ENCODE measurements around the gene CIB4. TPM values are rescaled to one million over a fixed set of nuclear protein-coding genes. Genes with fewer than 3 reads are reported as not detected.

CIB4 gene
- total and polyA plus RNA-seq, 7 donors: not detected

DNA sequence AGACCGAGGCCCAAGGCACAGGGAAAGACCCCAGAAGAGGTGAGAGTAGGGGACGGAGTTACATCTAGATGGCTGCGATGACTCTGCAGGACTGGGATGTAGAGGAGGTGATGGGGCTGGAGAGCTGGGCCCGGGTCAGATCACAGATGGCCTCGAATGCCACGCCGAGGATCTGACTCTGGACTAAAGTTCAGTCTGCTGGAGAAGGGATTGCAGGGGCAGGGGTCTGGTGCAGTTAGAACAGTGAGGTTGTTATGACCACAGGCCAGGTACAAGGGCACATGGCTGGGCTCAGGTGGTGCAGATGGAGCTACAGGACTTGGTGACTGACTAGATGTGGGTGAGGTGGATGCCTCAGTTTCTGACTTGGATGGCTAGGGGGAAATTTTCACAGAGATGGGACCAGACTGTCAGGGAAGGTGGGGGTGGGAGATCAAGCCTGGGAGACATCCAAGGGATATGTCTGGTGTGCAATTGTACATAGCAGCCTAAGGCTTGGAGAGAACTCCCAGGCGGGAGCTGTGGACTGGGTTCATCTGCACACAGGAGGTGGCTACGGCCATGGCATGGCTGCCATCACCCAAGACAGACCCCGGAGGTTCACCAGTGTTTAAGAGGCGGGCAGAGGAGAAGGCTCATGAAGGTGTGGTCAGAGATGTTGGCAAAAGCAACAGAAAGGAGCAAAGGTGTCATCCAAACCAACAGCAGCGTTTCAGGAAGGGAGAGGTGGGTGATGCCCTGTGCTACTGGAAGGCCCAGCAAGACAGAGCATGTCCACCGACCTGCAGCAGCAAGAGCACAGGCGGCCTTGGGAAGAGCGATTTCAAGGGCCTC, 66.9 kb downstream of the CIB4 start:
- H3K27me3 ChIP-seq (ENCODE audit: insufficient read depth in 3 of 3, low read length in 2 of 3): peaks cover 0 to 21% (median 2%) of the 10 kb centered on the region in 3 donors
- 88 to 93% (median 92%) methylated on average over 15 of the region's 15 CpGs for WGBS, 3 donors

DNA sequence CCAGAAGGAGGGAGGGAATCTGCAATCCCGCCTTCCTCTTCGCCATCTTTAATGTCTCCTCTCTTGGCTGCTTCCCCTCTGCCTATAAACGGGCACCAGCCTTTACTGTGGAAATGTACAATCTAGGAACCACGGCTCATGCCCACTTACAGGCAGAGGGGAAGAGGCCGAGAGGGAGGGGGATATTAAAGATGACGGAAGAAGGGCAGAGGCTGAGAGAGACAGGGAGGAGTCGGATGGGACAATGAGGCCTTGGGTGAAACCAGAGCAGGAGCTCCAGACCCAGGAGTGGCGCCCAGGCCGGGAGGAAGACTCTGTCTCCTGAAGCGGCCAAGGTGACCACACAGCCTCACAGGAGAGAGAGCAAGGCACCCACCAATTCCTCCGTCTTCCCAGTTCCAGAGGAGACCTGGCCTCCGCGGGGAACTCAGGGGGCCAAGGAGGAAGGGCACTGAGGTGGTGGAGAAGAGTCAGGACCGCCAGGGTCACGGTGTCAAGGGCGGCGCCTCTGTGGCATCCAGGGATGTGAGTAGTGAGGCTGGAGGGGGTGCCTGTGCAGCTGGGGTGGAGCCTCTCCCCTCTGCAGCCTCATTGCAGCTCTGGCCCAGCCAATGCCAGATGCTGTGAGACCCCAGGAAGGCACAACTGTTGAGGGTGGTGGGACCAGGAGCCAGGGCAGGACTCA, 67.8 kb downstream of the CIB4 start:
- Histone ChIP-seq H3K27ac (no peak overlapping the region), H3K4me1 (no peaks in the 10 kb centered on the region), H3K4me3 (no peak overlapping the region), H3K36me3 (ENCODE audit: insufficient read depth in 1 of 2, low read depth in 1 of 2) (no peaks in the 10 kb centered on the region), H3K27me3 (ENCODE audit: insufficient read depth in 3 of 3, low read length in 2 of 3) (peaks cover 0 to 15% (median 2%) of the 10 kb centered on the region in 3 donors), H3K9me3 (no peaks in the 10 kb centered on the region)
- intact Hi-C loops (cut with DNase I): no loop called here
- WGBS, 3 donors: 82 to 86% (median 84%) methylated on average over 17 of the region's 17 CpGs
- no peak for DNase-seq
- TF ChIP-seq, protein P1, sequence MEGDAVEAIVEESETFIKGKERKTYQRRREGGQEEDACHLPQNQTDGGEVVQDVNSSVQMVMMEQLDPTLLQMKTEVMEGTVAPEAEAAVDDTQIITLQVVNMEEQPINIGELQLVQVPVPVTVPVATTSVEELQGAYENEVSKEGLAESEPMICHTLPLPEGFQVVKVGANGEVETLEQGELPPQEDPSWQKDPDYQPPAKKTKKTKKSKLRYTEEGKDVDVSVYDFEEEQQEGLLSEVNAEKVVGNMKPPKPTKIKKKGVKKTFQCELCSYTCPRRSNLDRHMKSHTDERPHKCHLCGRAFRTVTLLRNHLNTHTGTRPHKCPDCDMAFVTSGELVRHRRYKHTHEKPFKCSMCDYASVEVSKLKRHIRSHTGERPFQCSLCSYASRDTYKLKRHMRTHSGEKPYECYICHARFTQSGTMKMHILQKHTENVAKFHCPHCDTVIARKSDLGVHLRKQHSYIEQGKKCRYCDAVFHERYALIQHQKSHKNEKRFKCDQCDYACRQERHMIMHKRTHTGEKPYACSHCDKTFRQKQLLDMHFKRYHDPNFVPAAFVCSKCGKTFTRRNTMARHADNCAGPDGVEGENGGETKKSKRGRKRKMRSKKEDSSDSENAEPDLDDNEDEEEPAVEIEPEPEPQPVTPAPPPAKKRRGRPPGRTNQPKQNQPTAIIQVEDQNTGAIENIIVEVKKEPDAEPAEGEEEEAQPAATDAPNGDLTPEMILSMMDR (IDR thresholded peaks at IDR 0.05): no peak
- no peak for ATAC-seq

More for the DNA sequence above, 66.9 kb downstream of the CIB4 start:
- TF ChIP-seq, protein P1 (IDR thresholded peaks at IDR 0.05): no peak
- Histone ChIP-seq H3K4me3 (no peak overlapping the region), H3K4me1 (no peaks in the 10 kb centered on the region), H3K27ac (no peak overlapping the region), H3K9me3 (no peaks in the 10 kb centered on the region), H3K36me3 (ENCODE audit: insufficient read depth in 1 of 2, low read depth in 1 of 2) (no peaks in the 10 kb centered on the region)
- DNase-seq (no peak), ATAC-seq (no peak)
- intact Hi-C loops (cut with DNase I): no loop called here

DNA sequence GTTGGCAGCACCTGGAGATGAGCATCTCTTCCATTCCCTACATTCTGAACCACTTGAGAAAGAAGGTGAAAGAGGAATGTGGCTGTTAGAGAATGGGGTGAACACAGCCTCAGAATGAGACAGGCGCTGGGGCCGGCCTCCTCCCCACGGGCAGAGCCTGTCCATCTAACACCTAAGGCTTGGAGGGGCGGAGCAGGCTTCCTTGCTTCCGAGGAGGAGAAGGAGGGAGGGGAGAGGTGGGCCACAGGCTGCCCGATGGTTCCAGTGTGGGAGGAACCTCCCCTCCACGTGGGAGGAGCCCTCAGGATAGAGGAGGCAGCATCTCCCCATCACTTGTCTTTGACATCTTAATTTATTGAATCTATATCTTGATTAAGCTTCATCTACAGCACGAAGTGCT, 68.6 kb downstream of the CIB4 start:
- H3K4me3 ChIP-seq: no peak overlapping the region
- TF ChIP-seq, protein P1 (IDR thresholded peaks at IDR 0.05): no peak
- ATAC-seq: no peak
- H3K36me3 ChIP-seq (ENCODE audit: insufficient read depth in 1 of 2, low read depth in 1 of 2): no peaks in the 10 kb centered on the region
- peaks cover 0 to 20% (median 2%) of the 10 kb centered on the region in 3 donors for H3K27me3 ChIP-seq (ENCODE audit: insufficient read depth in 3 of 3, low read length in 2 of 3)
- no peaks in the 10 kb centered on the region for H3K4me1 ChIP-seq
- H3K9me3 ChIP-seq: no peaks in the 10 kb centered on the region
- DNase-seq: no peak
- 25 to 34% (median 33%) methylated on average over 8 of the region's 8 CpGs for WGBS, 3 donors
- intact Hi-C loops (cut with DNase I): no loop called here
- no peak overlapping the region for H3K27ac ChIP-seq

DNA sequence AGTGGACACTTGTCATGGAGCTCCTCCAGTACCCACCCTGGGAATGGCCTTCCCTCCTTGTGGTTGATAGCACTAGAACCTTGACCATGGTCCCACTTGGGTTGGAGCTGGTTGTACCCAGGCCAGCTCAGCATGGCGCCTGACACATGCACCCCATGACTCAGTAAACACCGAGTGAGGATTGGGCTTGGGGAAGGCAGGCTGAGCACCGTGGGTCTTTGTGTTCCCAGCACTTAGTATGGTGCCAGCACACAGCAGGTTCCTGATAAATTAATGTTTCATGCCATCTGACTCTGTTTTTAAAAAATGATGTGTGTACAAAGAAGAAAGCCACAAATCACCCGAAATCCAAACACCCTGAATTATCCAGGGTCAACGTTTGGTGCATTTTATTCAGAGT, 69.8 kb downstream of the CIB4 start:
- Histone ChIP-seq H3K36me3 (ENCODE audit: insufficient read depth in 1 of 2, low read depth in 1 of 2) (no peaks in the 10 kb centered on the region), H3K27ac (no peak overlapping the region), H3K9me3 (no peaks in the 10 kb centered on the region), H3K4me3 (no peak overlapping the region), H3K4me1 (no peaks in the 10 kb centered on the region), H3K27me3 (ENCODE audit: insufficient read depth in 3 of 3, low read length in 2 of 3) (peaks cover 0 to 28% (median 0%) of the 10 kb centered on the region in 3 donors)
- 60 to 75% (median 73%) methylated on average over 5 of the region's 5 CpGs for WGBS, 3 donors
- intact Hi-C loops (cut with DNase I): no loop called here
- no peak for ATAC-seq
- TF ChIP-seq, protein P1 (IDR thresholded peaks at IDR 0.05): no peak
- DNase-seq: no peak

All from psoas muscle (tissue), 8 donors.